T-cell (primary cell): ENCODE results near the gene TRIOBP. TPM values are rescaled to one million over a fixed set of nuclear protein-coding genes. Genes with fewer than 3 reads are reported as not detected.
A peak's percentile ranks its signal among the peaks of the same experiment; 100 is the strongest.

Experiments used
- ATAC-seq, 4 experiments: fragments of 200-7000 bp in 3 of 4; fragments of 150-1000 bp in 1 of 4; cut with Tn5 transposase; replicated peaks in 1 of 4; 1 replicate in 3 of 4; 2 replicates in 1 of 4; pipeline ENCODE4 v1.10.0; 2021; ENCODE audit warnings: moderate library complexity in 3 of 4, mild to moderate bottlenecking in 2 of 4, moderate number of reproducible peaks in 1 of 4
- CTCF ChIA-PET, 2 donors: fragments of 300-600 bp; sonication (Branson Sonifier 250); formaldehyde crosslinking; loops; one replicate each; lab custom pipeline; 2022; ENCODE audit warnings: antibody characterized with exemption in 2 of 2; lab: Charles Lee
- POLR2A ChIA-PET, 2 donors: fragments of 300-600 bp; sonication (Branson Sonifier 250); formaldehyde crosslinking; loops; one replicate each; lab custom pipeline; 2022; ENCODE audit warnings: antibody characterized with exemption in 2 of 2; lab: Charles Lee
- DNase-seq, 35 experiments: peaks; one replicate each; pipeline versions ENCODE4 v3.0.0 to v3.0.0-alpha.2; 2013 to 2023
- H3K27ac ChIP-seq: one replicate; pipeline ENCODE4 v1.5.1; 2013; ENCODE audit warnings: low read length
- H3K27me3 ChIP-seq, 2 experiments: replicated peaks in 1 of 2; 1 replicate in 1 of 2; 2 replicates in 1 of 2; pipeline versions ENCODE4 v1.6.1 to v1.7.0; 2013; ENCODE audit warnings: low read length in 1 of 2, mixed read lengths in 1 of 2; ENCODE audit not compliant: control insufficient read depth in 2 of 2, insufficient read depth in 2 of 2; ENCODE audit errors: extremely low read depth in 1 of 2
- H3K36me3 ChIP-seq, 2 donors: 1 replicate in 1 of 2; 2 replicates in 1 of 2; pipeline versions ENCODE4 v1.6.1 to v1.7.0; 2013; ENCODE audit warnings: low read length in 1 of 2; ENCODE audit not compliant: control insufficient read depth in 2 of 2, insufficient read depth in 1 of 2; ENCODE audit errors: extremely low read depth in 1 of 2
- H3K4me1 ChIP-seq, 2 experiments: 1 replicate in 1 of 2; 2 replicates in 1 of 2; pipeline versions ENCODE4 v1.6.1 to v1.7.0; 2013; ENCODE audit warnings: low read length in 2 of 2, mixed read lengths in 1 of 2; ENCODE audit not compliant: insufficient read depth in 2 of 2, control insufficient read depth in 1 of 2; ENCODE audit errors: extremely low read depth in 1 of 2
- H3K4me3 ChIP-seq, 2 donors: 1 replicate in 1 of 2; 2 replicates in 1 of 2; pipeline versions ENCODE4 v1.5.1 to v1.7.0; 2013; ENCODE audit warnings: mild to moderate bottlenecking in 2 of 2, low read length in 1 of 2, moderate library complexity in 1 of 2; ENCODE audit not compliant: control insufficient read depth in 1 of 2; ENCODE audit errors: extremely low read depth in 1 of 2
- H3K9me3 ChIP-seq: 2 replicates; pipeline ENCODE4 v1.7.0; 2013
- H3K27ac Mint-ChIP-seq, 2 donors: one replicate each; pipeline ENCODE4 v1.8.0; 2020 to 2021; ENCODE audit warnings: mild to moderate bottlenecking in 2 of 2, mixed read lengths in 2 of 2
- H3K27me3 Mint-ChIP-seq, 2 donors: one replicate each; pipeline ENCODE4 v1.8.0; 2021 to 2022; ENCODE audit warnings: mixed read lengths in 2 of 2
- H3K36me3 Mint-ChIP-seq: one replicate; pipeline ENCODE4 v1.8.0; 2021; ENCODE audit warnings: mixed read lengths
- H3K4me1 Mint-ChIP-seq, 3 donors: one replicate each; pipeline ENCODE4 v1.8.0; 2020 to 2022; ENCODE audit warnings: mixed read lengths in 3 of 3, mild to moderate bottlenecking in 1 of 3
- H3K4me3 Mint-ChIP-seq, 3 donors: one replicate each; pipeline ENCODE4 v1.8.0; 2020 to 2022; ENCODE audit warnings: mild to moderate bottlenecking in 3 of 3, mixed read lengths in 3 of 3, moderate library complexity in 3 of 3
- H3K9me3 Mint-ChIP-seq, 3 donors: one replicate each; pipeline ENCODE4 v1.8.0; 2020 to 2022; ENCODE audit warnings: mixed read lengths in 3 of 3
- WGBS: methylation state at CpG from one replicate; pipeline ENCODE4 v1.1.5; 2013; ENCODE audit warnings: missing lambda C conversion rate; ENCODE audit not compliant: insufficient coverage; 5-methylcytosine and 5-hydroxymethylcytosine counted together
- total RNA-seq, 35 experiments: library from RNA in 6 of 35; stranded (reverse) in 6 of 35; fragments of 120-200 nt in 1 of 35; gene quantifications; one replicate each; pipeline versions ENCODE4 v1.2.1 to v1.2.4 and lab custom pipeline; 2013 to 2026

TRIOBP gene
- total RNA-seq, 5 donors from 2014 or later (not counting 1 experiment from before 2014, with no cell fraction given) = 14.5 to 36.8 (median 31.1) TPM

- H3K36me3 Mint-ChIP-seq = no peaks in the 10 kb centered on the region
- H3K4me3 Mint-ChIP-seq = peak overlapping the region in 2 of 3 donors; percentile 9 to 34
- WGBS = 96% methylated on average over 5 of the region's 8 CpGs
- ChIA-PET POLR2A (no interaction called here), CTCF (interaction anchor here (0.6 to 8.6 kb wide), 5 partner anchors 16 to 47 kb away, joined by 3 to 61 read pairs (median 3); partner anchors contain the start of gene PDXP (in 1 of the 2))
- Histone ChIP-seq H3K27me3 (no peaks in the 10 kb centered on the region), H3K4me3 (no peak overlapping the region), H3K27ac (no peak overlapping the region), H3K4me1 (peaks cover 11 to 49% of the 10 kb centered on the region in 2 experiments), H3K36me3 (no peaks in the 10 kb centered on the region), H3K9me3 (no peaks in the 10 kb centered on the region)
- no peaks in the 10 kb centered on the region for H3K9me3 Mint-ChIP-seq
- DNase-seq (no peak), ATAC-seq (no peak)
- no peaks in the 10 kb centered on the region for H3K27me3 Mint-ChIP-seq
- H3K27ac Mint-ChIP-seq = peak overlapping the region; percentile 39 to 69
- peaks cover 26 to 40% (median 37%) of the 10 kb centered on the region in 3 donors for H3K4me1 Mint-ChIP-seq
These were observed 17.2 kb upstream of the TRIOBP start for GRCh38 chr22:37679670-37680069.

- H3K27ac Mint-ChIP-seq = peak overlapping the region in 1 of 2 donors; percentile 69
These were observed 16.5 kb upstream of the TRIOBP start for GRCh38 chr22:37680191-37680851.

GRCh38 chr22:37681001-37681424 lies 15.8 kb upstream of the TRIOBP start:
- Mint-ChIP-seq H3K9me3 (no peaks in the 10 kb centered on the region), H3K27ac (peak overlapping the region in 1 of 2 donors; percentile 72), H3K4me3 (no peak overlapping the region), H3K27me3 (no peaks in the 10 kb centered on the region), H3K4me1 (peaks cover 22 to 33% (median 29%) of the 10 kb centered on the region in 3 donors), H3K36me3 (peaks cover 2% of the 10 kb centered on the region)
- H3K4me3 ChIP-seq = no peak overlapping the region
- DNase-seq (no peak), ATAC-seq (no peak)
- peaks cover 8 to 43% of the 10 kb centered on the region in 2 experiments for H3K4me1 ChIP-seq
- CTCF ChIA-PET = interaction anchor here in 1 of 2 donors (0.5 to 8.6 kb wide), 6 partner anchors 10 to 68 kb away, joined by 3 to 61 read pairs (median 6); partner anchors contain the start of gene PDXP
- POLR2A ChIA-PET = interaction anchor here in 1 of 2 donors (1.2 kb wide), 1 partner anchor 38 kb away, joined by 3 read pairs; no protein-coding TSS in a partner anchor
- 100% methylated on average over 1 of the region's 2 CpGs for WGBS
- H3K9me3 ChIP-seq = no peaks in the 10 kb centered on the region
- no peak overlapping the region for H3K27ac ChIP-seq
- H3K27me3 ChIP-seq = no peaks in the 10 kb centered on the region
- no peaks in the 10 kb centered on the region for H3K36me3 ChIP-seq

More at GRCh38 chr22:37680191-37680851, 16.5 kb upstream of the TRIOBP start:
- H3K36me3 Mint-ChIP-seq = no peaks in the 10 kb centered on the region
- DNase-seq = no peak
- Histone ChIP-seq H3K4me3 (no peak overlapping the region), H3K4me1 (peaks cover 11 to 43% of the 10 kb centered on the region in 2 experiments), H3K9me3 (no peaks in the 10 kb centered on the region), H3K27ac (no peak overlapping the region), H3K36me3 (no peaks in the 10 kb centered on the region), H3K27me3 (no peaks in the 10 kb centered on the region)
- no peak overlapping the region for H3K4me3 Mint-ChIP-seq
- H3K27me3 Mint-ChIP-seq = no peaks in the 10 kb centered on the region
- ATAC-seq = no peak
- ChIA-PET POLR2A (interaction anchor here in 1 of 2 donors (1.2 kb wide), 1 partner anchor 37 kb away, joined by 3 read pairs; no protein-coding TSS in a partner anchor), CTCF (interaction anchor here (0.6 to 8.6 kb wide), 5 partner anchors 16 to 36 kb away, joined by 3 to 61 read pairs (median 8); partner anchors contain the start of gene PDXP (in 1 of the 2))
- no peaks in the 10 kb centered on the region for H3K9me3 Mint-ChIP-seq
- H3K4me1 Mint-ChIP-seq = peaks cover 24 to 34% (median 31%) of the 10 kb centered on the region in 3 donors
- 96% methylated on average over 4 of the region's 7 CpGs for whole genome bisulfite sequencing

GRCh38 chr22:37681556-37682049 lies 15.2 kb upstream of the TRIOBP start:
- no peak for ATAC-seq
- H3K36me3 Mint-ChIP-seq = peaks cover 3% of the 10 kb centered on the region
- peak overlapping the region; percentile 55 to 72 for H3K27ac Mint-ChIP-seq
- no peaks in the 10 kb centered on the region for H3K9me3 Mint-ChIP-seq
- Histone ChIP-seq H3K4me3 (no peak overlapping the region), H3K27me3 (no peaks in the 10 kb centered on the region), H3K4me1 (peaks cover 6 to 41% of the 10 kb centered on the region in 2 experiments), H3K27ac (no peak overlapping the region), H3K9me3 (no peaks in the 10 kb centered on the region), H3K36me3 (no peaks in the 10 kb centered on the region)
- DNase-seq = peak; percentile 31 to 86 (median 61)
- H3K4me3 Mint-ChIP-seq = no peak overlapping the region
- ChIA-PET POLR2A (interaction anchor here in 1 of 2 donors (1.2 kb wide), 1 partner anchor 39 kb away, joined by 3 read pairs; no protein-coding TSS in a partner anchor), CTCF (interaction anchor here (0.5 to 8.6 kb wide), 9 partner anchors 11 to 75 kb away, joined by 3 to 61 read pairs (median 6); partner anchors contain the start of gene PDXP (in 1 of the 2))
- WGBS = 31% methylated on average over 3 of the region's 6 CpGs
- H3K27me3 Mint-ChIP-seq = no peaks in the 10 kb centered on the region
- peaks cover 27 to 39% (median 31%) of the 10 kb centered on the region in 3 donors for H3K4me1 Mint-ChIP-seq

- 84% methylated on average over 6 of the region's 16 CpGs for WGBS
- Mint-ChIP-seq H3K4me3 (peak overlapping the region in 2 of 3 donors; percentile 94 to 96), H3K4me1 (peaks cover 35 to 36% (median 35%) of the 10 kb centered on the region in 3 donors), H3K36me3 (peaks cover 12% of the 10 kb centered on the region), H3K9me3 (no peaks in the 10 kb centered on the region), H3K27ac (no peak overlapping the region), H3K27me3 (no peaks in the 10 kb centered on the region)
- ChIA-PET POLR2A (interaction anchor here in 1 of 2 donors (0.7 kb wide), 1 partner anchor 17 kb away, joined by 9 read pairs; no protein-coding TSS in a partner anchor), CTCF (interaction anchor here (0.6 to 1.3 kb wide), 5 partner anchors 9 to 76 kb away, joined by 3 to 9 read pairs (median 3); partner anchors contain the start of genes GGA1 (in 1 of the 2) and PDXP (in 1 of the 2))
- peaks cover 5 to 17% of the 10 kb centered on the region in 2 donors for H3K36me3 ChIP-seq
- H3K27me3 ChIP-seq = no peaks in the 10 kb centered on the region
- no peak overlapping the region for H3K27ac ChIP-seq
- H3K9me3 ChIP-seq = no peaks in the 10 kb centered on the region
- DNase-seq (no peak), ATAC-seq (no peak)
- no peak overlapping the region for H3K4me3 ChIP-seq
- peaks cover 11 to 47% of the 10 kb centered on the region in 2 experiments for H3K4me1 ChIP-seq
These were observed 11.8 kb upstream of the TRIOBP start for GRCh38 chr22:37684803-37685615.
